ENCODE measurements around the gene ELL. TPM values are rescaled to one million over a fixed set of nuclear protein-coding genes. Genes with fewer than 3 reads are reported as not detected.

The ELL gene
- total RNA-seq, 4 donors from 2014 or later = 21.8 to 30.8 (median 27.3) TPM

GRCh38 chr19:18421371-18421959 lies 100.4 kb downstream of the ELL start:
- H3K27ac ChIP-seq = peak overlapping the region in 2 of 4 donors; percentile 84 to 92
- H3K4me3 ChIP-seq = no peak overlapping the region
- intact Hi-C loops (cut with DNase I; ENCODE audit: low total_unique reads) = no loop called here

GRCh38 chr19:18420930-18421329 lies 100.9 kb downstream of the ELL start:
- DNase-seq (no peak), ATAC-seq (no peak)
- in situ Hi-C loops (cut with MboI; ENCODE audit: low sequenced_read_pairs in 4 of 4) (loop anchor here in 2 of 4 donors (25.0 kb wide), 1 partner anchor 159 kb away; the partner anchor contains the start of gene IQCN (in 2 of the 2)), intact Hi-C loops (cut with DNase I; ENCODE audit: low total_unique reads) (no loop called here)
- H3K4me3 ChIP-seq = peak overlapping the region in 1 of 4 donors; percentile 62
- H3K36me3 ChIP-seq = no peaks in the 10 kb centered on the region
- no peak for TF ChIP-seq POLR2A (IDR thresholded peaks at IDR 0.05)
- no peak for TF ChIP-seq CTCF (IDR thresholded peaks at IDR 0.05 in 4 of 5, conservative IDR thresholded peaks at IDR 0.05 in 1 of 5)
- no peaks in the 10 kb centered on the region for H3K9me3 ChIP-seq
- peaks cover 22 to 70% of the 10 kb centered on the region in 2 donors for H3K4me1 ChIP-seq
- H3K27ac ChIP-seq = peak overlapping the region; percentile 58 to 92 (median 84)
- peaks cover 20 to 26% (median 21%) of the 10 kb centered on the region in 3 donors for H3K27me3 ChIP-seq

More at GRCh38 chr19:18421371-18421959, 100.4 kb downstream of the ELL start:
- H3K9me3 ChIP-seq = no peaks in the 10 kb centered on the region
- in situ Hi-C loops (cut with MboI; ENCODE audit: low sequenced_read_pairs in 4 of 4) = loop anchor here in 2 of 4 donors (25.0 kb wide), 1 partner anchor 159 kb away; the partner anchor contains the start of gene IQCN (in 2 of the 2)
- no peak for TF ChIP-seq CTCF (IDR thresholded peaks at IDR 0.05 in 4 of 5, conservative IDR thresholded peaks at IDR 0.05 in 1 of 5)
- TF ChIP-seq POLR2A (IDR thresholded peaks at IDR 0.05) = no peak
- peaks cover 25 to 72% of the 10 kb centered on the region in 2 donors for H3K4me1 ChIP-seq
- ATAC-seq = no peak
- peaks cover 20 to 23% (median 20%) of the 10 kb centered on the region in 3 donors for H3K27me3 ChIP-seq
- no peaks in the 10 kb centered on the region for H3K36me3 ChIP-seq
- no peak for DNase-seq

- intact Hi-C loops (cut with DNase I; ENCODE audit: low total_unique reads) = loop anchor here (10.0 kb wide), 1 partner anchor 215 kb away; the partner anchor contains the start of gene RAB3A
- TF ChIP-seq POLR2A (IDR thresholded peaks at IDR 0.05) (no peak), CTCF (IDR thresholded peaks at IDR 0.05 in 4 of 5, conservative IDR thresholded peaks at IDR 0.05 in 1 of 5) (no peak)
- no peak for ATAC-seq
- Histone ChIP-seq H3K9me3 (no peaks in the 10 kb centered on the region), H3K4me3 (peak overlapping the region; percentile 57 to 69 (median 62)), H3K36me3 (no peaks in the 10 kb centered on the region), H3K4me1 (peaks cover 18 to 65% of the 10 kb centered on the region in 2 donors), H3K27me3 (peaks cover 20 to 26% (median 21%) of the 10 kb centered on the region in 3 donors), H3K27ac (peak overlapping the region; percentile 58 to 92 (median 84))
- in situ Hi-C loops (cut with MboI; ENCODE audit: low sequenced_read_pairs in 4 of 4) = loop anchor here in 2 of 4 donors (25.0 kb wide), 1 partner anchor 158 kb away; the partner anchor contains the start of gene IQCN (in 2 of the 2)
- no peak for DNase-seq
Measured at GRCh38 chr19:18419699-18420460, 102.0 kb downstream of the ELL start.

GRCh38 chr19:18419195-18419698 lies 102.6 kb downstream of the ELL start, which contains the start of gene SSBP4:
Gene SSBP4, plus strand, starts transcription at chr19:18419398. Its CDS starts 251 bp downstream, at chr19:18419649.
- in situ Hi-C loops (cut with MboI; ENCODE audit: low sequenced_read_pairs in 4 of 4) (loop anchor here in 2 of 4 donors (25.0 kb wide), 1 partner anchor 157 kb away; the partner anchor contains the start of gene IQCN (in 2 of the 2)), intact Hi-C loops (cut with DNase I; ENCODE audit: low total_unique reads) (loop anchor here (10.0 kb wide), 1 partner anchor 214 kb away; the partner anchor contains the start of gene RAB3A)

More at GRCh38 chr19:18419195-18419698, 102.6 kb downstream of the ELL start, which contains the start of gene SSBP4:
- Histone ChIP-seq H3K4me1 (peaks cover 18 to 62% of the 10 kb centered on the region in 2 donors), H3K27me3 (peaks cover 20 to 26% (median 21%) of the 10 kb centered on the region in 3 donors), H3K9me3 (no peaks in the 10 kb centered on the region), H3K27ac (peak within 1 kb of the TSS; percentile 83 to 92 (median 84)), H3K36me3 (no peaks in the 10 kb centered on the region), H3K4me3 (peak within 1 kb of the TSS; percentile 57 to 69 (median 62))
- ATAC-seq (peak; percentile 60 to 64), DNase-seq (peak in 1 of 2 donors; percentile 59)
- peak; percentile 59 to 60 for TF ChIP-seq POLR2A (IDR thresholded peaks at IDR 0.05)
- TF ChIP-seq CTCF (IDR thresholded peaks at IDR 0.05 in 4 of 5, conservative IDR thresholded peaks at IDR 0.05 in 1 of 5) = peak in 4 of 5 experiments; percentile 57 to 67 (median 59)
